SK-N-SH (cell line): ENCODE results near the gene AFF3. TPM values are rescaled to one million over a fixed set of nuclear protein-coding genes. Genes with fewer than 3 reads are reported as not detected.

Experiments used
- CTCF ChIA-PET: fragments of 300-600, 350-600 bp; formaldehyde crosslinking; extraction: SDS; loops from one replicate; lab custom pipeline; 2021; lab: Yijun Ruan, JAX
- POLR2A ChIA-PET: fragments of 350-600 bp; sonication (Branson Sonifier 250); formaldehyde crosslinking; extraction: SDS; loops from one replicate; lab custom pipeline; 2020; ENCODE audit warnings: antibody characterized with exemption, inconsistent platforms; lab: Yijun Ruan, JAX
- DNase-seq: peaks from one replicate; pipeline ENCODE4 v3.0.0; 2012
- H2AFZ ChIP-seq: fragments of 200-600 bp; sonication (generic); 2 replicates; pipeline ENCODE4 v1.8.1; 2016; ENCODE audit warnings: antibody characterized with exemption, mild to moderate bottlenecking, low read depth
- H3F3A ChIP-seq: fragments of 200-600 bp; sonication (generic); replicated peaks from 2 replicates; pipeline ENCODE3; 2016; ENCODE audit warnings: antibody characterized with exemption, mild to moderate bottlenecking; ENCODE audit not compliant: insufficient read depth
- H3K27ac ChIP-seq, 2 experiments: fragments of 200-500 bp in 1 of 2; fragments of 200-600 bp in 1 of 2; sonication (Bioruptor generic) in 1 of 2; sonication (generic), shearing (Covaris generic) in 1 of 2; 2 replicates each; pipeline versions ENCODE4 v1.5.1 to v1.6.1; 2014 to 2016; ENCODE audit warnings: low read depth in 2 of 2, inconsistent platforms in 1 of 2, low read length in 1 of 2, mild to moderate bottlenecking in 1 of 2, mixed read lengths in 1 of 2
- H3K27me3 ChIP-seq: fragments of 200-600 bp; sonication (generic), shearing (Covaris generic); 2 replicates; pipeline ENCODE4 v1.6.1; 2016; ENCODE audit warnings: mixed run types; ENCODE audit not compliant: insufficient read depth
- H3K36me3 ChIP-seq, 2 experiments: fragments of 200-500 bp in 1 of 2; fragments of 200-600 bp in 1 of 2; sonication (Bioruptor generic) in 1 of 2; sonication (generic) in 1 of 2; replicated peaks in 1 of 2; 2 replicates each; pipeline versions ENCODE3 to v1.5.1; 2014 to 2016; ENCODE audit warnings: low read length in 1 of 2, mild to moderate bottlenecking in 1 of 2; ENCODE audit not compliant: insufficient read depth in 2 of 2, control insufficient read depth in 1 of 2
- H3K4me1 ChIP-seq, 2 experiments: fragments of 200-500 bp in 1 of 2; fragments of 200-600 bp in 1 of 2; sonication (Bioruptor generic) in 1 of 2; sonication (generic), shearing (Covaris generic) in 1 of 2; 2 replicates each; pipeline versions ENCODE4 v1.5.1 to v1.6.1; 2014 to 2016; ENCODE audit warnings: low read depth in 1 of 2, low read length in 1 of 2, mixed run types in 1 of 2; ENCODE audit not compliant: insufficient read depth in 2 of 2, control insufficient read depth in 1 of 2
- H3K4me2 ChIP-seq: fragments of 200-600 bp; sonication (generic), shearing (Covaris generic); 2 replicates; pipeline ENCODE4 v1.6.1; 2017; ENCODE audit warnings: mixed run types
- H3K4me3 ChIP-seq, 2 experiments: fragments of 200-500 bp in 1 of 2; fragments of 200-600 bp in 1 of 2; sonication (Bioruptor generic) in 1 of 2; sonication (generic), shearing (Covaris generic) in 1 of 2; 2 replicates each; pipeline versions ENCODE4 v1.5.1 to v1.8.1; 2014 to 2016; ENCODE audit warnings: low read depth in 2 of 2, inconsistent platforms in 1 of 2, low read length in 1 of 2, mild to moderate bottlenecking in 1 of 2, mixed read lengths in 1 of 2, moderate library complexity in 1 of 2
- H3K79me2 ChIP-seq: fragments of 200-600 bp; sonication (generic); 2 replicates; pipeline ENCODE4 v1.8.1; 2017; ENCODE audit warnings: mild to moderate bottlenecking; ENCODE audit not compliant: insufficient read depth
- H3K9ac ChIP-seq: fragments of 200-600 bp; sonication (generic); 2 replicates; pipeline ENCODE4 v1.6.1; 2017; ENCODE audit warnings: mixed run types
- H3K9me2 ChIP-seq: fragments of 200-600 bp; sonication (generic); 2 replicates; pipeline ENCODE4 v1.6.1; 2017; ENCODE audit warnings: mixed run types
- H3K9me3 ChIP-seq: fragments of 200-600 bp; sonication (generic); 2 replicates; pipeline ENCODE4 v1.6.1; 2017; ENCODE audit warnings: mixed run types, mild to moderate bottlenecking, moderate library complexity
- H4K20me1 ChIP-seq: fragments of 200-600 bp; sonication (generic); 2 replicates; pipeline ENCODE4 v1.6.1; 2017; ENCODE audit warnings: mild to moderate bottlenecking, mixed run types; ENCODE audit not compliant: insufficient read depth
- CHD2 ChIP-seq: fragments of 150-350 bp; IDR thresholded peaks from 2 replicates; pipeline ENCODE4 v1.6.1; 2018; ENCODE audit warnings: low read length; ENCODE audit not compliant: partially characterized antibody
- EZH2phosphoT487 ChIP-seq: fragments of 200-600 bp; sonication (generic); IDR thresholded peaks from 2 replicates; pipeline ENCODE4 v1.6.1; 2017; ENCODE audit warnings: low read depth, mixed run types, mild to moderate bottlenecking, antibody characterized with exemption, moderate library complexity, borderline replicate concordance
- FOXJ3 ChIP-seq: sonication (generic); formaldehyde crosslinking; IDR thresholded peaks from 2 replicates; pipeline ENCODE4 v1.5.1; 2020; ENCODE audit warnings: mild to moderate bottlenecking, missing genetic modification reagents
- FOXM1 ChIP-seq: IDR thresholded peaks from 2 replicates; pipeline ENCODE4 v1.4.0; 2012; ENCODE audit warnings: low read depth, mild to moderate bottlenecking
- GATA2 ChIP-seq: sonication (generic); formaldehyde crosslinking; IDR thresholded peaks from 2 replicates; pipeline ENCODE4 v1.5.0; 2020; ENCODE audit warnings: mild to moderate bottlenecking, missing genetic modification reagents
- NFIC ChIP-seq: IDR thresholded peaks from 2 replicates; pipeline ENCODE4 v1.4.0; 2012; ENCODE audit warnings: borderline replicate concordance
- POLR2AphosphoS5 ChIP-seq: IDR thresholded peaks from 2 replicates; pipeline ENCODE4 v1.6.1; 2012; ENCODE audit warnings: low read depth, low read length
- RCOR1 ChIP-seq: fragments of 150-350 bp; IDR thresholded peaks from 2 replicates; pipeline ENCODE4 v1.6.1; 2017; ENCODE audit warnings: antibody characterized with exemption, low read length
- YY1 ChIP-seq: IDR thresholded peaks from 2 replicates; pipeline ENCODE4 v1.4.0; 2012; ENCODE audit warnings: low read depth, mild to moderate bottlenecking
- WGBS: methylation state at CpG from one replicate; pipeline ENCODE4 v1.1.6; 2017; ENCODE audit warnings: low lambda C conversion rate; 5-methylcytosine and 5-hydroxymethylcytosine counted together
- polyA plus RNA-seq, 3 experiments: library from polyadenylated mRNA; depleted of rRNA; stranded (reverse); fragments of >200 nt; gene quantifications; 2 replicates each; pipeline ENCODE4 v1.2.3, GENCODE V29; 2012
- TF ChIP-seq, protein P1 (sequence below): IDR thresholded peaks from 2 replicates; pipeline ENCODE4 v1.4.0; 2012; ENCODE audit warnings: low read depth, borderline replicate concordance
- TF ChIP-seq, protein P2 (sequence below): IDR thresholded peaks from 2 replicates; pipeline ENCODE4; 2012
- TF ChIP-seq, protein P3 (sequence below): fragments of 150-350 bp; IDR thresholded peaks from 2 replicates; pipeline ENCODE4 v1.6.1; 2017; ENCODE audit warnings: antibody characterized with exemption, low read length, low read depth, borderline replicate concordance

AFF3 gene
- polyA plus RNA-seq, 1 of the 3 experiments (the other 2 are of a cell fraction) = 0.36 TPM

DNA sequence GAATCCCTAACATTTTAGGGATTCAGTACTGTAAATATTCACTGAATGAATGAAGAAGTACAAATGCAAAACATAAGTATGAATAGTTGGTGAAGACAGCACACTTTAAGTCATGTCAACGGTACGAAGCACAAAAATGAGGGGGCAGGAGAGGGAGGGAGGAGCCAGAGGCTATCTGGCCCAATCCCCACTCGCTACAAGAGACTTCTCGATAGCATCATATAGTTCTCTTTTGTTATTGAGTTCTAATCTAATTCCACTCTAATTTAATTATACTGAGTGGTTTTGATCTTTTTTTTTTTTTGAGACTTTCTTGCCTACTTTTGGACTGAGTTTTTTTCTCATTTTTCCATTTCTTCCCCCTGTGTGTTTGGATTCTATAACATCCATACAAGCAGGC is 500.4 kb downstream of the AFF3 start:
- peak overlapping the region in 1 of 2 experiments; percentile 78; a peak in 2 of 4 replicates for H3K27ac ChIP-seq
- no peak overlapping the region for H3K4me2 ChIP-seq
- no peaks in the 10 kb centered on the region for H3F3A ChIP-seq
- H3K9me3 ChIP-seq = no peaks in the 10 kb centered on the region
- DNase-seq = peak; percentile 70
- TF ChIP-seq, protein P1, sequence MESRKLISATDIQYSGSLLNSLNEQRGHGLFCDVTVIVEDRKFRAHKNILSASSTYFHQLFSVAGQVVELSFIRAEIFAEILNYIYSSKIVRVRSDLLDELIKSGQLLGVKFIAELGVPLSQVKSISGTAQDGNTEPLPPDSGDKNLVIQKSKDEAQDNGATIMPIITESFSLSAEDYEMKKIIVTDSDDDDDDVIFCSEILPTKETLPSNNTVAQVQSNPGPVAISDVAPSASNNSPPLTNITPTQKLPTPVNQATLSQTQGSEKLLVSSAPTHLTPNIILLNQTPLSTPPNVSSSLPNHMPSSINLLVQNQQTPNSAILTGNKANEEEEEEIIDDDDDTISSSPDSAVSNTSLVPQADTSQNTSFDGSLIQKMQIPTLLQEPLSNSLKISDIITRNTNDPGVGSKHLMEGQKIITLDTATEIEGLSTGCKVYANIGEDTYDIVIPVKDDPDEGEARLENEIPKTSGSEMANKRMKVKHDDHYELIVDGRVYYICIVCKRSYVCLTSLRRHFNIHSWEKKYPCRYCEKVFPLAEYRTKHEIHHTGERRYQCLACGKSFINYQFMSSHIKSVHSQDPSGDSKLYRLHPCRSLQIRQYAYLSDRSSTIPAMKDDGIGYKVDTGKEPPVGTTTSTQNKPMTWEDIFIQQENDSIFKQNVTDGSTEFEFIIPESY = no peak
- peak; percentile 22; the same call in 1 of the 2 replicates for TF ChIP-seq GATA2 (CRISPR knock-in tag)
- peak; percentile 39 for TF ChIP-seq CHD2
- peak; percentile 62 for TF ChIP-seq RCOR1
- no peak overlapping the region for H3K4me3 ChIP-seq
- no peak overlapping the region for H3K9ac ChIP-seq
- WGBS = 19% methylated on average over 4 of the region's 4 CpGs
- no peaks in the 10 kb centered on the region for H3K79me2 ChIP-seq
- H2AFZ ChIP-seq = no peak overlapping the region
- no peaks in the 10 kb centered on the region for H3K27me3 ChIP-seq
- no peaks in the 10 kb centered on the region for H4K20me1 ChIP-seq
- ChIA-PET POLR2A (no interaction called here), CTCF (no interaction called here)
- peaks cover 0 to 60% of the 10 kb centered on the region in 2 experiments; a peak in 2 of 4 replicates for H3K4me1 ChIP-seq
- no peaks in the 10 kb centered on the region for H3K9me2 ChIP-seq
- H3K36me3 ChIP-seq = no peaks in the 10 kb centered on the region

DNA sequence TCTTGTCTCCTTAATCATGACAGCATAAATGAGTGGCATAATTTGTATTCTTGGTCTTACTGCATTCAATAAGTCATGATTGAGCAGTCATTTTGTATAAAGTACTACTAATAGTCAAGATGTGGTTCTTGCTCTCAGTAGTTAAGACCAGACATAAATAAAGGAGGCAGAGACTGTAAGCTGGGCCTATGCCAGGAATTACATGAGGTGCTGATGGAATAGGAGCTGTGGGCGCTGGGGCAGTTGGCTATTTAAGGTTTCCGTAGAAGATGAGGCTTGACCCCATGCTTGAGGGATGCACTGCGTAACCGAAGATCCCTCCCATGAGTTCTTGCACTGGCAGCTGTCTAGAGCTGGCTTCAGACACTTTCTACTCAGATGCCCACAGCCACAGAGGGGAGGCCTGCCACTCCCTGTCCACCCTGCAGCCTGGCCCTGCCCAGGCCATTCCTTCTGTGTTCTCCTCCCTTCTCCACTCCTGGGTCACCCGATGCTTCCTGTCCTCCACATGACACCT is 501.7 kb downstream of the AFF3 start:
- Histone ChIP-seq H3K9ac (no peak overlapping the region), H3K9me3 (no peaks in the 10 kb centered on the region), H3K79me2 (no peaks in the 10 kb centered on the region), H3F3A (no peaks in the 10 kb centered on the region), H3K36me3 (no peaks in the 10 kb centered on the region), H3K27ac (peak overlapping the region in 1 of 2 experiments; percentile 62; a peak in 2 of 4 replicates), H3K4me2 (no peak overlapping the region), H3K4me1 (peaks cover 0 to 73% of the 10 kb centered on the region in 2 experiments; a peak in 2 of 4 replicates), H4K20me1 (no peaks in the 10 kb centered on the region), H2AFZ (no peak overlapping the region), H3K27me3 (no peaks in the 10 kb centered on the region), H3K4me3 (no peak overlapping the region), H3K9me2 (no peaks in the 10 kb centered on the region)
- no peak for DNase-seq
- ChIA-PET CTCF (interaction anchor here (0.6 to 0.8 kb wide), 4 partner anchors 14 to 606 kb away, joined by 3 read pairs; no protein-coding TSS in a partner anchor), POLR2A (no interaction called here)
- WGBS = 83% methylated on average over 5 of the region's 5 CpGs
- TF ChIP-seq EZH2phosphoT487 (no peak), FOXJ3 (CRISPR knock-in tag) (no peak), FOXM1 (no peak), NFIC (no peak), GATA2 (CRISPR knock-in tag) (no peak), POLR2AphosphoS5 (no peak), YY1 (no peak)
- TF ChIP-seq, protein P2, sequence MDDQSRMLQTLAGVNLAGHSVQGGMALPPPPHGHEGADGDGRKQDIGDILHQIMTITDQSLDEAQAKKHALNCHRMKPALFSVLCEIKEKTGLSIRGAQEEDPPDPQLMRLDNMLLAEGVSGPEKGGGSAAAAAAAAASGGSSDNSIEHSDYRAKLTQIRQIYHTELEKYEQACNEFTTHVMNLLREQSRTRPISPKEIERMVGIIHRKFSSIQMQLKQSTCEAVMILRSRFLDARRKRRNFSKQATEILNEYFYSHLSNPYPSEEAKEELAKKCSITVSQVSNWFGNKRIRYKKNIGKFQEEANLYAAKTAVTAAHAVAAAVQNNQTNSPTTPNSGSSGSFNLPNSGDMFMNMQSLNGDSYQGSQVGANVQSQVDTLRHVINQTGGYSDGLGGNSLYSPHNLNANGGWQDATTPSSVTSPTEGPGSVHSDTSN = no peak
- TF ChIP-seq, protein P3, sequence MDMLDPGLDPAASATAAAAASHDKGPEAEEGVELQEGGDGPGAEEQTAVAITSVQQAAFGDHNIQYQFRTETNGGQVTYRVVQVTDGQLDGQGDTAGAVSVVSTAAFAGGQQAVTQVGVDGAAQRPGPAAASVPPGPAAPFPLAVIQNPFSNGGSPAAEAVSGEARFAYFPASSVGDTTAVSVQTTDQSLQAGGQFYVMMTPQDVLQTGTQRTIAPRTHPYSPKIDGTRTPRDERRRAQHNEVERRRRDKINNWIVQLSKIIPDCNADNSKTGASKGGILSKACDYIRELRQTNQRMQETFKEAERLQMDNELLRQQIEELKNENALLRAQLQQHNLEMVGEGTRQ = no peak
